WTC11 (cell line): ENCODE data around the gene MARCHF10. TPM values are rescaled to one million over a fixed set of nuclear protein-coding genes. Genes with fewer than 3 reads are reported as not detected.

Source experiments
- ATAC-seq: fragments of 200-7000 bp; cut with Tn5 transposase; 2 replicates; pipeline ENCODE4 v1.10.0; 2021; ENCODE audit warnings: mild to moderate bottlenecking, moderate library complexity
- CTCF ChIA-PET: fragments of 300-600 bp; sonication (Branson Sonifier 250); formaldehyde crosslinking; loops from one replicate; lab custom pipeline; 2021; ENCODE audit warnings: antibody characterized with exemption; lab: Charles Lee
- POLR2A ChIA-PET: fragments of 350-600 bp; sonication (Branson Sonifier 250); formaldehyde crosslinking; loops from one replicate; lab custom pipeline; 2021; ENCODE audit warnings: antibody characterized with exemption; lab: Charles Lee
- DNase-seq: peaks from one replicate; pipeline ENCODE4 v3.0.0; 2021; ENCODE audit warnings: low spot score
- H3K27ac Mint-ChIP-seq: 2 replicates; pipeline ENCODE4 v1.8.0; 2021; ENCODE audit warnings: mixed read lengths
- H3K27me3 Mint-ChIP-seq: 2 replicates; pipeline ENCODE4 v1.8.0; 2021; ENCODE audit warnings: low read depth, mild to moderate bottlenecking, moderate library complexity, mixed read lengths
- H3K36me3 Mint-ChIP-seq: 2 replicates; pipeline ENCODE4 v1.8.0; 2021; ENCODE audit warnings: mixed read lengths
- H3K4me1 Mint-ChIP-seq: 2 replicates; pipeline ENCODE4 v1.8.0; 2022; ENCODE audit warnings: mixed read lengths
- H3K4me3 Mint-ChIP-seq: 2 replicates; pipeline ENCODE4 v1.8.0; 2021; ENCODE audit warnings: mild to moderate bottlenecking, moderate library complexity, mixed read lengths
- H3K9me3 Mint-ChIP-seq: 2 replicates; pipeline ENCODE4 v1.8.0; 2021; ENCODE audit warnings: mixed read lengths
- ATF3 ChIP-seq: sonication (generic); formaldehyde crosslinking; conservative IDR thresholded peaks from 2 replicates; pipeline ENCODE4 v1.8.1; 2022; ENCODE audit warnings: mild to moderate bottlenecking, missing genetic modification reagents
- CTCF ChIP-seq: fragments of 200-600 bp; IDR thresholded peaks from 2 replicates; pipeline ENCODE4 v1.8.0; 2022; ENCODE audit warnings: antibody characterized with exemption
- E2F1 ChIP-seq: sonication (generic); formaldehyde crosslinking; IDR thresholded peaks from 2 replicates; pipeline ENCODE4 v1.8.0; 2022; ENCODE audit warnings: mild to moderate bottlenecking, missing genetic modification reagents
- ERG ChIP-seq: fragments of 250-450 bp; sonication (Bioruptor Pico); IDR thresholded peaks from 2 replicates; pipeline ENCODE4 v1.8.0; 2021; ENCODE audit warnings: mild to moderate bottlenecking
- ESRRA ChIP-seq: sonication (generic); formaldehyde crosslinking; IDR thresholded peaks from 2 replicates; pipeline ENCODE4 v1.8.1; 2022; ENCODE audit warnings: mild to moderate bottlenecking, missing genetic modification reagents, borderline replicate concordance
- FOXP4 ChIP-seq: sonication (generic); formaldehyde crosslinking; IDR thresholded peaks from 2 replicates; pipeline ENCODE4 v1.8.0; 2022; ENCODE audit warnings: mild to moderate bottlenecking, missing genetic modification reagents
- JUN ChIP-seq: sonication (generic); formaldehyde crosslinking; IDR thresholded peaks from 2 replicates; pipeline ENCODE4 v1.8.0; 2023; ENCODE audit warnings: mild to moderate bottlenecking, missing genetic modification reagents
- KAT7 ChIP-seq: sonication (generic); formaldehyde crosslinking; IDR thresholded peaks from 2 replicates; pipeline ENCODE4 v1.8.1; 2023; ENCODE audit warnings: missing genetic modification reagents, mild to moderate bottlenecking, borderline replicate concordance
- NFATC4 ChIP-seq: fragments of 250-450 bp; sonication (Bioruptor Pico); IDR thresholded peaks from 2 replicates; pipeline ENCODE4 v1.9.0; 2021; ENCODE audit warnings: mild to moderate bottlenecking
- NFE2L1 ChIP-seq: sonication (generic); formaldehyde crosslinking; IDR thresholded peaks from 2 replicates; pipeline ENCODE4 v1.8.1; 2023; ENCODE audit warnings: missing genetic modification reagents
- NR2C2 ChIP-seq: sonication (generic); formaldehyde crosslinking; IDR thresholded peaks from 2 replicates; pipeline ENCODE4 v1.8.0; 2022; ENCODE audit warnings: mild to moderate bottlenecking, missing genetic modification reagents
- SMAD3 ChIP-seq: sonication (generic); formaldehyde crosslinking; IDR thresholded peaks from 2 replicates; pipeline ENCODE4 v1.8.0; 2022; ENCODE audit warnings: missing genetic modification reagents, mild to moderate bottlenecking, borderline replicate concordance
- SP1 ChIP-seq: sonication (generic); formaldehyde crosslinking; conservative IDR thresholded peaks from 2 replicates; pipeline ENCODE4 v1.8.1; 2022; ENCODE audit warnings: missing genetic modification reagents
- TEAD1 ChIP-seq: sonication (generic); formaldehyde crosslinking; IDR thresholded peaks from 2 replicates; pipeline ENCODE4 v1.8.0; 2022; ENCODE audit warnings: mild to moderate bottlenecking, missing genetic modification reagents
- TP53 ChIP-seq: sonication (generic); formaldehyde crosslinking; IDR thresholded peaks from 2 replicates; pipeline ENCODE4 v1.8.1; 2023; ENCODE audit warnings: mild to moderate bottlenecking, missing genetic modification reagents
- ZMAT4 ChIP-seq: fragments of 250-450 bp; sonication (Bioruptor Pico); IDR thresholded peaks from 2 replicates; pipeline ENCODE4 v1.9.0; 2021; ENCODE audit warnings: mild to moderate bottlenecking
- ZNF219 ChIP-seq: sonication (generic); formaldehyde crosslinking; IDR thresholded peaks from 2 replicates; pipeline ENCODE4 v1.8.0; 2023; ENCODE audit warnings: missing genetic modification reagents, mild to moderate bottlenecking, borderline replicate concordance
- ZNF263 ChIP-seq: sonication (generic); formaldehyde crosslinking; IDR thresholded peaks from 2 replicates; pipeline ENCODE4 v1.8.1; 2022; ENCODE audit warnings: low read depth, mild to moderate bottlenecking, moderate library complexity, missing genetic modification reagents
- ZNF396 ChIP-seq: fragments of 250-450 bp; sonication (Bioruptor Pico); IDR thresholded peaks from 2 replicates; pipeline ENCODE4 v1.8.0; 2021; ENCODE audit warnings: mild to moderate bottlenecking, moderate library complexity, borderline replicate concordance
- ZNF425 ChIP-seq: fragments of 250-450 bp; sonication (Bioruptor Pico); conservative IDR thresholded peaks from 2 replicates; pipeline ENCODE4 v1.9.0; 2021; ENCODE audit warnings: mild to moderate bottlenecking
- ZSCAN18 ChIP-seq: fragments of 250-450 bp; sonication (Bioruptor Pico); IDR thresholded peaks from 2 replicates; pipeline ENCODE4 v2.1.2; 2022; ENCODE audit warnings: mild to moderate bottlenecking, moderate library complexity
- total RNA-seq: library from RNA; stranded (reverse); gene quantifications from 3 replicates; pipeline ENCODE4 v1.2.3, GENCODE V29; 2021

The MARCHF10 gene
- total RNA-seq, 1 experiment from 2014 or later = 1.0 TPM

- no peak for TF ChIP-seq FOXP4 (CRISPR knock-in tag)
- TF ChIP-seq ZMAT4 (CRISPR knock-in tag) = no peak
- TF ChIP-seq NR2C2 (CRISPR knock-in tag) = no peak
- no peak for TF ChIP-seq ATF3 (CRISPR knock-in tag)
- no peak for TF ChIP-seq ZSCAN18
- no peak for TF ChIP-seq ESRRA (CRISPR knock-in tag)
- TF ChIP-seq SMAD3 = no peak
- no peak for TF ChIP-seq ZNF396 (CRISPR knock-in tag)
- TF ChIP-seq KAT7 (CRISPR knock-in tag) = no peak
Measured at GRCh38 chr17:62666061-62666800, 141.9 kb downstream of the MARCHF10 start (continued).

- H3K27me3 Mint-ChIP-seq = no peaks in the 10 kb centered on the region
- no peak for TF ChIP-seq ERG
- no peak for TF ChIP-seq E2F1 (CRISPR knock-in tag)
- no peak for TF ChIP-seq ZNF219 (CRISPR knock-in tag)
- TF ChIP-seq TP53 (CRISPR knock-in tag) = no peak
- H3K9me3 Mint-ChIP-seq = peaks cover 10% of the 10 kb centered on the region
- peaks cover 11% of the 10 kb centered on the region for H3K4me1 Mint-ChIP-seq
- POLR2A ChIA-PET = no interaction called here
- ATAC-seq = no peak
- H3K4me3 Mint-ChIP-seq = no peak overlapping the region
- DNase-seq = no peak
- CTCF ChIA-PET = interaction anchor here (0.6 kb wide), 1 partner anchor 32 kb away, joined by 3 read pairs; no protein-coding TSS in a partner anchor
- peaks cover 8% of the 10 kb centered on the region for H3K36me3 Mint-ChIP-seq
- H3K27ac Mint-ChIP-seq = no peak overlapping the region
Measured at GRCh38 chr17:62665599-62665998, 142.5 kb downstream of the MARCHF10 start.

GRCh38 chr17:62664336-62665120 lies 143.6 kb downstream of the MARCHF10 start:
- H3K9me3 Mint-ChIP-seq = peaks cover 18% of the 10 kb centered on the region
- H3K27ac Mint-ChIP-seq = no peak overlapping the region
- ChIA-PET POLR2A (no interaction called here), CTCF (no interaction called here)
- peaks cover 9% of the 10 kb centered on the region for H3K36me3 Mint-ChIP-seq
- ATAC-seq (no peak), DNase-seq (no peak)
- H3K4me1 Mint-ChIP-seq = peaks cover 5% of the 10 kb centered on the region; the same call in 1 of the 2 replicates
- no peak overlapping the region for H3K4me3 Mint-ChIP-seq
- no peaks in the 10 kb centered on the region for H3K27me3 Mint-ChIP-seq
- TF ChIP-seq JUN (CRISPR knock-in tag) (no peak), NFE2L1 (CRISPR knock-in tag) (no peak), ZNF396 (CRISPR knock-in tag) (no peak), SP1 (CRISPR knock-in tag) (no peak), ZNF263 (CRISPR knock-in tag) (no peak), CTCF (no peak), ZNF425 (CRISPR knock-in tag) (no peak), NFATC4 (CRISPR knock-in tag) (no peak), TEAD1 (no peak)
